Activated CD4-positive, alpha-beta T cell treated with anti-CD3 and anti-CD28 coated beads, Interleukin-2, amount 10 ng/mL, durations not matched to agents 7 days and 5 days (primary cell): ENCODE data around the gene EPN3. TPM values are rescaled to one million over a fixed set of nuclear protein-coding genes. Genes with fewer than 3 reads are reported as not detected.
A peak's percentile ranks its signal among the peaks of the same experiment; 100 is the strongest.

ENCODE experiments used
- CTCF ChIA-PET: fragments of 350-600 bp; sonication (Branson Sonifier 250); formaldehyde crosslinking; loops from one replicate; lab custom pipeline; 2021; ENCODE audit warnings: antibody characterized with exemption; lab: Charles Lee
- POLR2A ChIA-PET: fragments of 350-600 bp; sonication (Branson Sonifier 250); formaldehyde crosslinking; loops from one replicate; lab custom pipeline; 2021; ENCODE audit warnings: antibody characterized with exemption; lab: Charles Lee
- DNase-seq: peaks from one replicate; pipeline ENCODE4 v3.0.0-alpha.2; 2020
- H3K27ac Mint-ChIP-seq: one replicate; pipeline ENCODE4 v1.8.0; 2021; ENCODE audit warnings: mild to moderate bottlenecking, moderate library complexity, mixed read lengths
- H3K27me3 Mint-ChIP-seq: one replicate; pipeline ENCODE4 v1.8.0; 2021; ENCODE audit warnings: mixed read lengths
- H3K36me3 Mint-ChIP-seq: one replicate; pipeline ENCODE4 v1.8.0; 2021; ENCODE audit warnings: low read depth, mixed read lengths
- H3K4me1 Mint-ChIP-seq: one replicate; pipeline ENCODE4 v1.8.0; 2021; ENCODE audit warnings: mixed read lengths
- H3K4me3 Mint-ChIP-seq: one replicate; pipeline ENCODE4 v1.8.0; 2021; ENCODE audit warnings: mild to moderate bottlenecking, moderate library complexity, mixed read lengths
- H3K9me3 Mint-ChIP-seq: one replicate; pipeline ENCODE4 v1.8.0; 2021; ENCODE audit warnings: mixed read lengths
- total RNA-seq, 2 experiments: library from RNA; stranded (reverse); gene quantifications; one replicate each; pipeline ENCODE4 v1.2.3, GENCODE V29; 2021

EPN3 gene
- total RNA-seq, 2 experiments from 2014 or later = not detected

DNA sequence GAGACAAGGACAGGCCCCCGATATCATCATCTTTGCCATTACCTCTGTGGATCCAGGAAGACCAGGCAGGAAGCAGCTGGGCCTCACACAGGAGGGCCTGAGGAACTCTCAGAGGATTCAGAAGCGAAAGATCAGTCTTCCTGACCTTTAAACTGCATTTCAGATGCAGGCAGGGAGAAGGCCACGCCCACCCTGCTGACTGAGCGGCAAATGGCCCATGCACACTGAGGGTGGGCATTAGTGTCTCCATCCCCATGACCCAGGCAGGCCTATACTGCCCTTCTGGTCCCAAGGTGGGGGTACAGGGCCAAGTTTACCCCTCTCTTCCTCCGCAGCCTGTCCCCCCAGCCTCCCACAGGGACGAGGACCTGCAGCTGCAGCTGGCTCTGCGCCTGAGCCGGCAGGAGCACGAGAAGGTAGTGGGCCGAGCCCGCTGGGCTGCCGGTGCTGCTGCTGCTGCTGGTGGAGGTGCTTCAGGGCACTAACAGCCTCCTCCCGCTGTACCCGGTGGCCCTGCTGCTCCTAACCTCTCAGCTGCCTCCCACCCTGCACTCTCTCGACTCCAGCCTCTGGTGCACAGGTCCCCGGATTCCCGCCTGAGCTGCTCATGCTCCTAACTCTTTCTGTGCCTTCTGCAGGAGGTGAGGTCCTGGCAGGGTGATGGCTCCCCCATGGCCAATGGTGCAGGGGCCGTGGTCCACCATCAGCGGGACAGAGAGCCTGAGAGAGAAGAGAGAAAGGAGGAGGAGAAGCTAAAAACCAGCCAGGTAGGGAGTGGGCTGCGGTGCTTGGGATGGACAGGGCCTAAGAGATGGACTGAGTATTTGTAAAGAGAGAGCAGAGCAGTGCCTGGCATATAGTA lies 6.2 kb downstream of the EPN3 start:
- ChIA-PET CTCF (interaction anchor here (1.7 kb wide), 1 partner anchor 12 kb away, joined by 4 read pairs; no protein-coding TSS in a partner anchor), POLR2A (no interaction called here)
- no peak overlapping the region for H3K27ac Mint-ChIP-seq
- no peaks in the 10 kb centered on the region for H3K36me3 Mint-ChIP-seq
- H3K9me3 Mint-ChIP-seq = no peaks in the 10 kb centered on the region
- H3K27me3 Mint-ChIP-seq = peaks cover 17% of the 10 kb centered on the region
- DNase-seq = no peak
- peaks cover 11% of the 10 kb centered on the region for H3K4me1 Mint-ChIP-seq
- H3K4me3 Mint-ChIP-seq = no peak overlapping the region

DNA sequence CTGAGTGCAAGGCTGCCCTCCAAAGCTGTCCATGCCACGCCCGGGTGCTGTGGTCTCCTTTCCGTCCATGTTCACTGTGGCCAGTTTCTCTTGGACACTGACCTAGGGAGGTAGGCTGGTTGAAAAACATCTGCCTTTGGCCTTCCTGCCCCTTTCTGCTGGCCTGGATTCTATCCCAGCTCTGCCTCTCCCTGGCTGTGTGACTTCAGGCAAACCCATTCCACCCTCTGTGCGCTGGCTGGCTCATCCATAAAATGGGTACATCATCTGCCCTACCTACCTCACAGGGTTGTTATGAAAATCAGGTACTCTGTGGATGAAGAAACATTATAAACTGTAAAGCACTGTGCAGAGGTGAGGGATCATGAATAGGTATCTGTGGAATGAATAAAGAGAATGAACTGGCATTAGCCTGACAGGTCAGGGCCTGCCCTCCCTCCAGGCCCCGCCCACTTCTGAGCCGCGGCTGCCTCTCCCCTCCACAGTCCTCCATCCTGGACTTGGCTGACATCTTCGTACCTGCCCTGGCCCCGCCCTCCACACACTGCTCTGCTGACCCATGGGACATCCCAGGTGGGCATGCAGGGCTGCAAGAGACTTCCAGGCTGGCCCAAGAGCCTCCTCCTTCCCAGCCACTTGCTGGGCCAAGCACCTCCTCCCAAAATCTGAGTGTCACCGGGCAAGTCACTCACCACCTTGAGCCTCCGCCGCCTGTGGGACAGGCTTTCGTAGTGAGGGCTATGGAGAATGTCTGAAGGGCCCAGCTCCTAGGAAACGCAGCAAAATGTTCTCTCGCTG lies 7.4 kb downstream of the EPN3 start:
- DNase-seq = no peak
- H3K27me3 Mint-ChIP-seq = peaks cover 12% of the 10 kb centered on the region
- H3K4me1 Mint-ChIP-seq = peaks cover 15% of the 10 kb centered on the region
- no peak overlapping the region for H3K27ac Mint-ChIP-seq
- H3K9me3 Mint-ChIP-seq = no peaks in the 10 kb centered on the region
- no peaks in the 10 kb centered on the region for H3K36me3 Mint-ChIP-seq
- ChIA-PET POLR2A (no interaction called here), CTCF (interaction anchor here (1.7 kb wide), 1 partner anchor 11 kb away, joined by 4 read pairs; no protein-coding TSS in a partner anchor)
- no peak overlapping the region for H3K4me3 Mint-ChIP-seq

DNA sequence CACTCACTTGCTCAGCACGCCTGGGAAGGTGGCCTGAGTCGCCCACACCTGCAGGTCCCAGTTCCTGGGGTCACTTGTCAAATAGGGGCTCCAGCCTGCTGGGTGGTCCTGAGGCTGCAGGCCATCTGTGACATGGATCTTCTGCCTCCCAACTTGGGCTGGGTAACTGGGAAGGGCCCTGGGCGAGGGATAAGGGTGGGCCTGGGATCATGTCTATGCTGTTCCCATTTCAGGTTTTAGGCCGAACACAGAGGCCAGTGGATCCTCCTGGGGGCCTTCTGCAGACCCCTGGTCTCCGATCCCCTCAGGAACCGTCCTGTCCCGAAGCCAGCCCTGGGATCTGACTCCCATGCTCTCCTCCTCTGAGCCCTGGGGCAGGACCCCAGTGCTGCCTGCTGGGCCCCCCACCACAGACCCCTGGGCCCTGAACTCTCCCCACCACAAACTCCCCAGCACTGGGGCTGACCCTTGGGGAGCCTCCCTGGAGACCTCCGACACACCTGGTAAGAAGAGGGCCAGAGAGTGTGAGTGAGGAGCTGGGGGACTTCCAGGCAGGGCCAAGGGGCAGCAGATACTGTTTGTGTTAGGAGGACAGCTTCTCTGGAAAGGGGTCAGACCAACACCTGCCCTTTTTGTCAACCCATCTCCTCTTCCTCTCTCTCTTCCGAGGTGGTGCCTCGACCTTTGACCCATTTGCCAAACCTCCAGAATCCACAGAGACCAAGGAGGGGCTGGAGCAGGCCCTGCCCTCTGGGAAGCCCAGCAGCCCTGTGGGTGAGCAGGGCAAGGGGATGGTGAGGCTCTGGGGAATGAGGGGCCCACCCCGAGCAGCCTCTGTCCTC lies 8.2 kb downstream of the EPN3 start:
- POLR2A ChIA-PET = no interaction called here
- CTCF ChIA-PET = interaction anchor here (0.8 to 2.9 kb wide), 8 partner anchors 8 to 90 kb away, joined by 3 to 18 read pairs (median 6); partner anchors contain the start of gene EPN3
- Mint-ChIP-seq H3K27me3 (peaks cover 11% of the 10 kb centered on the region), H3K4me1 (peaks cover 15% of the 10 kb centered on the region), H3K4me3 (no peak overlapping the region), H3K9me3 (no peaks in the 10 kb centered on the region), H3K27ac (no peak overlapping the region), H3K36me3 (no peaks in the 10 kb centered on the region)
- DNase-seq = no peak

GRCh38 chr17:50541402-50541715 lies 8.8 kb downstream of the EPN3 start:
- H3K36me3 Mint-ChIP-seq = no peaks in the 10 kb centered on the region
- H3K27ac Mint-ChIP-seq = no peak overlapping the region
- H3K27me3 Mint-ChIP-seq = peaks cover 15% of the 10 kb centered on the region
- CTCF ChIA-PET = interaction anchor here (0.8 to 2.9 kb wide), 11 partner anchors 9 to 144 kb away, joined by 3 to 18 read pairs (median 4); partner anchors contain the start of genes EPN3 and LRRC59
- H3K4me1 Mint-ChIP-seq = peaks cover 17% of the 10 kb centered on the region
- peak overlapping the region; percentile 60 for H3K4me3 Mint-ChIP-seq
- no peaks in the 10 kb centered on the region for H3K9me3 Mint-ChIP-seq
- POLR2A ChIA-PET = no interaction called here
- DNase-seq = no peak

GRCh38 chr17:50541716-50542688 lies 9.5 kb downstream of the EPN3 start:
- Mint-ChIP-seq H3K9me3 (no peaks in the 10 kb centered on the region), H3K36me3 (no peaks in the 10 kb centered on the region), H3K27me3 (peaks cover 16% of the 10 kb centered on the region), H3K27ac (peak overlapping the region; percentile 58), H3K4me1 (peaks cover 21% of the 10 kb centered on the region), H3K4me3 (peak overlapping the region; percentile 60)
- CTCF ChIA-PET = interaction anchor here (0.8 to 2.9 kb wide), 16 partner anchors 10 to 160 kb away, joined by 3 to 18 read pairs (median 4); partner anchors contain the start of genes EPN3 and LRRC59
- peak; percentile 83 for DNase-seq
- POLR2A ChIA-PET = no interaction called here

DNA sequence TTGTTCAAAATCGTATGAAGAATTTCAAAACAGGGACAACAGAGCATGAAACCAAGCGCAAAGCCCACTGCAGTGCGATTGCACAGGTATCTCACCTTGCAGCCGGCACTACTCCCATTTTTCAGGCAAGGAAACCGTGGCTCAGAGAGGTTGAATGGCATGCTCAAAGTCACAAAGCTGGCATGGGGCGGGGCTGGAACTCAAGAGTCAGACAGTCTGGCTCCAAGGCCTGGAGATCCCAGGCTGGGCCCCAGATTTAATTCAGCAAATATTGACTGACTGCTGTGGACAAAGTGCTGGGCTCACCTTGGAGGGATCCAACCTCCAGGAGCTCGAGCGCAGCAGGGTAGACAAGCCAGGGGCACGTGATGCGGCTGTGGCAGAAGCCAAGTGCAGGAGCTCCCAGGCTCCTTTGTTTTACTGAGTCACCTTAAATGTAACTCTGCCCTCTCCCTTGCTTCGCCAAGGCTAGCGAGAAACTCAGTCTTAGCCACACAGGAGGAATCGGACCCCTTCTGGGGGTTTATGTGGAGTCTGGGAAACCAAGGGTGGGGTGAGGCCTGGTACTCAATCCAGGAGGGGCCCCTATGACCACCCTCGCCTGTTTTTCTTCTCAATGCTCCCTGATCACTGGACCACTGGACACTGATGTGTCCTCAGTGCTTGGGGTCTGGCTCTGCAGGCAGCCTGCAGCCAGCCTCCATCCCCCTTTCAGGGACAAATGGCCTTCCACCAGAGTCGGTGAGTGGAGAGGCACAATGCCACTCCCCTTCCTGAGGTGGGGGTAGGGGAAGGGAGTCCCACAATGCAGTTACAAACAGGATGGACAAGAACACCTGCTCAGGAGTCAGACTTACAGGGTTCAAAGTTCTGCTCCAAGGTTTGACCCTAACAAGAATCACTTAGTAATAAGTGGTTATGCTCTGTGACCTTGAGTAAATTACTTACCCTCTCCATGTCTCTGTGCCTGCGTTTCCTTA lies 10.6 kb downstream of the EPN3 start:
- no peaks in the 10 kb centered on the region for H3K36me3 Mint-ChIP-seq
- H3K4me3 Mint-ChIP-seq = peak overlapping the region; percentile 60
- peaks cover 23% of the 10 kb centered on the region for H3K4me1 Mint-ChIP-seq
- H3K27me3 Mint-ChIP-seq = peaks cover 16% of the 10 kb centered on the region
- CTCF ChIA-PET = interaction anchor here (0.8 to 2.9 kb wide), 13 partner anchors 9 to 159 kb away, joined by 3 to 18 read pairs (median 4); partner anchors contain the start of genes EPN3 and LRRC59
- H3K27ac Mint-ChIP-seq = no peak overlapping the region
- H3K9me3 Mint-ChIP-seq = no peaks in the 10 kb centered on the region
- no peak for DNase-seq
- POLR2A ChIA-PET = no interaction called here

- H3K4me3 Mint-ChIP-seq = no peak overlapping the region
- H3K36me3 Mint-ChIP-seq = no peaks in the 10 kb centered on the region
- ChIA-PET POLR2A (no interaction called here), CTCF (interaction anchor here (1.0 to 1.5 kb wide), 2 partner anchors 9 to 94 kb away, joined by 3 to 4 read pairs; no protein-coding TSS in a partner anchor)
- no peak for DNase-seq
- H3K27ac Mint-ChIP-seq = no peak overlapping the region
- peaks cover 16% of the 10 kb centered on the region for H3K27me3 Mint-ChIP-seq
- H3K9me3 Mint-ChIP-seq = no peaks in the 10 kb centered on the region
- peaks cover 23% of the 10 kb centered on the region for H3K4me1 Mint-ChIP-seq
Observed at GRCh38 chr17:50544516-50544915, 12.0 kb downstream of the EPN3 start.

DNA sequence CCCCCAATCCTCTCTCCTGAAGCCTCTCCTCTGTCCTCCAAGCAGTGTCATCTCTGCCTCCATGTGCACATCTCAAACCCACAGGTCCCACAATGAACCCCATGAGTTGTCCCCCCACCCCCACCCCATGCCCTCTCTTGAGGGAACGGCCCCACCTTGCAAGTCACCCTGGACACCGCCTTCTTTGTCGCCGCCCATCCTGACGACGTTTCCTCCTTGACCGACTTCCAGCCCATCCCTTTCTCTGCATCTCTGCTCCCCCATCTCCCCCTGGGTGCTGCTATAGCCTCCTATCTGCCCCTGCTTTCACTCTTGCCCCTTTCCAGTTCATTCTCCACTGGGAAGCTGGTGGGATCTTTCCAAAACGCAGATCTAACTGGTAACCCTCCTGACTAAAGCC lies 12.8 kb downstream of the EPN3 start:
- Mint-ChIP-seq H3K4me3 (no peak overlapping the region), H3K27me3 (peaks cover 16% of the 10 kb centered on the region), H3K4me1 (peaks cover 23% of the 10 kb centered on the region), H3K27ac (no peak overlapping the region), H3K9me3 (no peaks in the 10 kb centered on the region), H3K36me3 (no peaks in the 10 kb centered on the region)
- ChIA-PET POLR2A (interaction anchor here (0.6 kb wide), 1 partner anchor 716 kb away, joined by 4 read pairs; no protein-coding TSS in a partner anchor), CTCF (interaction anchor here (0.6 to 1.0 kb wide), 2 partner anchors 93 to 1443 kb away, joined by 3 to 4 read pairs; no protein-coding TSS in a partner anchor)
- no peak for DNase-seq

- Mint-ChIP-seq H3K27me3 (peaks cover 16% of the 10 kb centered on the region), H3K27ac (no peak overlapping the region), H3K4me1 (peaks cover 21% of the 10 kb centered on the region), H3K4me3 (peak overlapping the region; percentile 26), H3K9me3 (no peaks in the 10 kb centered on the region), H3K36me3 (no peaks in the 10 kb centered on the region)
- DNase-seq = no peak
- ChIA-PET POLR2A (no interaction called here), CTCF (interaction anchor here (0.5 to 1.0 kb wide), 3 partner anchors 43 to 187 kb away, joined by 3 to 4 read pairs (median 3); no protein-coding TSS in a partner anchor)
Observed at GRCh38 chr17:50546701-50547034, 14.1 kb downstream of the EPN3 start.

DNA sequence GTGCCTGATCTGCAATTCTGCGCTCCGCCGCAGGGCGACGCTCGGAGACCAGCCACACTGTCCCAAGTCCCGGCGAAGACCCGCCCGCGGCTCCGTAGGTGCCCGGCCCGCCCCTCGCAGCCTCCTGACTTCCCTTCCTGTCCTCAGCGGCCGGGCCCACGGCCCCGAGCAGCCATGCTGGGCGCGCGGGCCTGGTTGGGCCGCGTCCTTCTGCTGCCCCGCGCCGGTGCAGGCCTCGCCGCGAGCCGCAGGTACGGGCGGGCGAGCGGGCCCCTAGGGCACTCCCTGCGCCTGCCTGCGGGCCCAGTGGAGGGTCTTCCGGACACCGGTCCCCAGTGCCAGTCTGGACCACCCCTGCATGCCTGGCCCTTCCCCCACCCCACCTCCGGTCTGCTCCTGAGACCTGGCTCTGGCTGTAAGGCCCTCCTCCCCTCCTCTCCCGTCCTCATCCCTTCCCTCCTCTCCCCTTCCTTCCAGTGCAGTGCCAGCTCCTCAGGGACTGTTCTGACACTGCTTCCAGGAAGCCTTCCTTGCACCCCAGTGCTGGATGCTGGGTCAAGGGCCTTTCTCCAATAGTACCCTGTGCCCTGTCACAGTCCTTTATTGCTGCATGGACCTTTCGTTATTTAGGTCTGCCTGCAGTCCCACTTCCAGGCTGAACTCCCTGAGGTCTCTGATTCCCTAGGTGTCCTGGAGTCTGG lies 14.7 kb downstream of the EPN3 start, which contains the start of gene SPATA20:
TSS of gene SPATA20 (plus strand) at position 140 of the 701 bp plus-strand sequence. CDS start at position 175, 35 bp downstream.
- Mint-ChIP-seq H3K9me3 (no peaks in the 10 kb centered on the region), H3K4me1 (peaks cover 19% of the 10 kb centered on the region), H3K36me3 (no peaks in the 10 kb centered on the region), H3K27me3 (peaks cover 16% of the 10 kb centered on the region), H3K4me3 (peak within 1 kb of the TSS; percentile 60), H3K27ac (peak within 1 kb of the TSS; percentile 79)
- DNase-seq = peak; percentile 86
- POLR2A ChIA-PET = no interaction called here
- CTCF ChIA-PET = interaction anchor here (1.0 kb wide), 1 partner anchor 43 kb away, joined by 3 read pairs; no protein-coding TSS in a partner anchor
